Measurements from ENCODE around the gene RASSF8.

Gene RASSF8

GRCh38 chr12:25925064-25925463, 33.4 kb upstream of the RASSF8 start:
- TF ChIP-seq CREB5 (CRISPR knock-in tag; IDR thresholded peaks at IDR 0.05; ENCODE audit: low read depth) (no peak), ESRRG (CRISPR knock-in tag; IDR thresholded peaks at IDR 0.05) (no peak), TOX (CRISPR knock-in tag; IDR thresholded peaks at IDR 0.05; ENCODE audit: borderline replicate concordance) (no peak), ARNTL (CRISPR knock-in tag; IDR thresholded peaks at IDR 0.05; ENCODE audit: borderline replicate concordance, low read depth) (no peak), ZNF70 (CRISPR knock-in tag; IDR thresholded peaks at IDR 0.05) (no peak), POU6F1 (CRISPR knock-in tag; IDR thresholded peaks at IDR 0.05; ENCODE audit: borderline replicate concordance, low read depth) (no peak), RARB (CRISPR knock-in tag; IDR thresholded peaks at IDR 0.05) (no peak), ZFP30 (CRISPR knock-in tag; IDR thresholded peaks at IDR 0.05) (no peak), TSHZ2 (CRISPR knock-in tag; IDR thresholded peaks at IDR 0.05) (no peak), ZNF565 (CRISPR knock-in tag; conservative IDR thresholded peaks at IDR 0.05; ENCODE audit: low read depth) (no peak), CSDC2 (CRISPR knock-in tag; IDR thresholded peaks at IDR 0.05) (no peak), ZNF8 (CRISPR knock-in tag; IDR thresholded peaks at IDR 0.05) (no peak), GLIS3 (CRISPR knock-in tag; IDR thresholded peaks at IDR 0.05) (no peak), PPARA (CRISPR knock-in tag; IDR thresholded peaks at IDR 0.05; ENCODE audit: borderline replicate concordance) (no peak)
- TF ChIP-seq, protein P1, sequence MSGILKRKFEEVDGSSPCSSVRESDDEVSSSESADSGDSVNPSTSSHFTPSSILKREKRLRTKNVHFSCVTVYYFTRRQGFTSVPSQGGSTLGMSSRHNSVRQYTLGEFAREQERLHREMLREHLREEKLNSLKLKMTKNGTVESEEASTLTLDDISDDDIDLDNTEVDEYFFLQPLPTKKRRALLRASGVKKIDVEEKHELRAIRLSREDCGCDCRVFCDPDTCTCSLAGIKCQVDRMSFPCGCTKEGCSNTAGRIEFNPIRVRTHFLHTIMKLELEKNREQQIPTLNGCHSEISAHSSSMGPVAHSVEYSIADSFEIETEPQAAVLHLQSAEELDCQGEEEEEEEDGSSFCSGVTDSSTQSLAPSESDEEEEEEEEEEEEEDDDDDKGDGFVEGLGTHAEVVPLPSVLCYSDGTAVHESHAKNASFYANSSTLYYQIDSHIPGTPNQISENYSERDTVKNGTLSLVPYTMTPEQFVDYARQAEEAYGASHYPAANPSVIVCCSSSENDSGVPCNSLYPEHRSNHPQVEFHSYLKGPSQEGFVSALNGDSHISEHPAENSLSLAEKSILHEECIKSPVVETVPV (CRISPR knock-in tag; IDR thresholded peaks at IDR 0.05) = no peak
- ATAC-seq = no peak

GRCh38 chr12:25926536-25926935, 31.9 kb upstream of the RASSF8 start:
- no peak for TF ChIP-seq OSR1 (CRISPR knock-in tag; IDR thresholded peaks at IDR 0.05)
- TF ChIP-seq CREB5 (CRISPR knock-in tag; IDR thresholded peaks at IDR 0.05; ENCODE audit: low read depth) = no peak
- ATAC-seq = no peak

DNA sequence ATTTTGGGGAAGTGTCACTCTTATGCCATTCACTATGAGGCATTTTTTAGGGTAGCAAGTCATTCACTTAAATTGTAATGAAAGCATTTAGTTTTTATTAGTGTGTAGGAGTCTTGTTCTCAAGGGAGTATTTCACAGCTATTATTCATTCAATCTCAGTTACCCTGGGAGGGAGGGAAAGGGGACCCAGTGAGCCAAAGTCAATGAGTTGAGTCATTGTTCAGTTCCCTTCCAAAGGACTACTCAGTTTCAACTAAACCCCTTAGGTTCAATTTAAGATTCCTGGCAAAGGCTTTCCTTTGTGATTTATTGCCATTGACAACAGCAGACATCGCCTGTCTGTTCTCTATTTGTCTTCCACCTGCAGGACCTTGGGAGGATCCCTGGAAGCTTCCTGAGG, 29.3 kb upstream of the RASSF8 start:
- ATAC-seq = no peak
- TF ChIP-seq OSR1 (CRISPR knock-in tag; IDR thresholded peaks at IDR 0.05) = no peak
- TF ChIP-seq ZNF565 (CRISPR knock-in tag; conservative IDR thresholded peaks at IDR 0.05; ENCODE audit: low read depth) = no peak
- no peak for TF ChIP-seq ZNF70 (CRISPR knock-in tag; IDR thresholded peaks at IDR 0.05)
- no peak for TF ChIP-seq CSDC2 (CRISPR knock-in tag; IDR thresholded peaks at IDR 0.05)

- TF ChIP-seq ISL1 (CRISPR knock-in tag; IDR thresholded peaks at IDR 0.05) = no peak
- TF ChIP-seq BACH2 (CRISPR knock-in tag; IDR thresholded peaks at IDR 0.05; ENCODE audit: borderline replicate concordance) = no peak
- TF ChIP-seq, protein P2, sequence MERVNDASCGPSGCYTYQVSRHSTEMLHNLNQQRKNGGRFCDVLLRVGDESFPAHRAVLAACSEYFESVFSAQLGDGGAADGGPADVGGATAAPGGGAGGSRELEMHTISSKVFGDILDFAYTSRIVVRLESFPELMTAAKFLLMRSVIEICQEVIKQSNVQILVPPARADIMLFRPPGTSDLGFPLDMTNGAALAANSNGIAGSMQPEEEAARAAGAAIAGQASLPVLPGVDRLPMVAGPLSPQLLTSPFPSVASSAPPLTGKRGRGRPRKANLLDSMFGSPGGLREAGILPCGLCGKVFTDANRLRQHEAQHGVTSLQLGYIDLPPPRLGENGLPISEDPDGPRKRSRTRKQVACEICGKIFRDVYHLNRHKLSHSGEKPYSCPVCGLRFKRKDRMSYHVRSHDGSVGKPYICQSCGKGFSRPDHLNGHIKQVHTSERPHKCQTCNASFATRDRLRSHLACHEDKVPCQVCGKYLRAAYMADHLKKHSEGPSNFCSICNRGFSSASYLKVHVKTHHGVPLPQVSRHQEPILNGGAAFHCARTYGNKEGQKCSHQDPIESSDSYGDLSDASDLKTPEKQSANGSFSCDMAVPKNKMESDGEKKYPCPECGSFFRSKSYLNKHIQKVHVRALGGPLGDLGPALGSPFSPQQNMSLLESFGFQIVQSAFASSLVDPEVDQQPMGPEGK (CRISPR knock-in tag; IDR thresholded peaks at IDR 0.05; ENCODE audit: borderline replicate concordance) = no peak
- TF ChIP-seq PPARA (CRISPR knock-in tag; IDR thresholded peaks at IDR 0.05; ENCODE audit: borderline replicate concordance) = no peak
- TF ChIP-seq ESRRG (CRISPR knock-in tag; IDR thresholded peaks at IDR 0.05) = no peak
- no peak for TF ChIP-seq ZFP3 (CRISPR knock-in tag; IDR thresholded peaks at IDR 0.05)
- no peak for ATAC-seq
Measured at GRCh38 chr12:25932971-25933370, 25.5 kb upstream of the RASSF8 start.

All from SK-N-SH treated with all-trans-retinoic acid at 6 μM for 48 hours (cell line).